B cell (primary cell): Measurements from ENCODE around the gene RNF213. TPM values are rescaled to one million over a fixed set of nuclear protein-coding genes. Genes with fewer than 3 reads are reported as not detected.

Experiments
- ATAC-seq: fragments of 200-7000 bp; cut with Tn5 transposase; one replicate; pipeline ENCODE4 v1.10.0; 2021; ENCODE audit warnings: low read depth, mild to moderate bottlenecking, moderate number of reproducible peaks, moderate library complexity
- CTCF ChIA-PET: fragments of 350-600 bp; sonication (Branson Sonifier 250); formaldehyde crosslinking; loops from one replicate; lab custom pipeline; 2021; ENCODE audit warnings: antibody characterized with exemption, inconsistent platforms; lab: Charles Lee
- POLR2A ChIA-PET: fragments of 350-600 bp; sonication (Branson Sonifier 250); formaldehyde crosslinking; loops from one replicate; lab custom pipeline; 2021; ENCODE audit warnings: antibody characterized with exemption; lab: Charles Lee
- DNase-seq: peaks from one replicate; pipeline ENCODE4 v3.0.0; 2013
- H2AFZ ChIP-seq: 2 replicates; pipeline ENCODE4 v1.6.1; 2012; ENCODE audit warnings: mild to moderate bottlenecking, low read depth, low read length; ENCODE audit not compliant: insufficient read depth, poor library complexity, severe bottlenecking
- H3K27ac ChIP-seq, 2 donors: 1 replicate in 1 of 2; 2 replicates in 1 of 2; pipeline ENCODE4 v1.5.1; 2012 to 2013; ENCODE audit warnings: low read length in 2 of 2, mild to moderate bottlenecking in 2 of 2, moderate library complexity in 1 of 2
- H3K27me3 ChIP-seq, 4 experiments: fragments of 200-600 bp in 1 of 4; sonication (generic) in 1 of 4; replicated peaks in 1 of 4; 1 replicate in 2 of 4; 2 replicates in 2 of 4; pipeline versions ENCODE4 v1.6.1 to v1.7.0; 2013 to 2016; ENCODE audit warnings: low read length in 3 of 4, mild to moderate bottlenecking in 2 of 4, mixed read lengths in 1 of 4, moderate library complexity in 1 of 4; ENCODE audit not compliant: insufficient read depth in 4 of 4, control insufficient read depth in 3 of 4; ENCODE audit errors: control extremely low read depth in 1 of 4
- H3K36me3 ChIP-seq, 2 experiments: replicated peaks in 1 of 2; 1 replicate in 1 of 2; 2 replicates in 1 of 2; pipeline versions ENCODE4 v1.6.1 to v1.7.1; 2013; ENCODE audit warnings: low read length in 1 of 2; ENCODE audit not compliant: insufficient read depth in 2 of 2, control insufficient read depth in 1 of 2; ENCODE audit errors: control extremely low read depth in 1 of 2, extremely low read depth in 1 of 2
- H3K4me1 ChIP-seq, 2 donors: fragments of 200-600 bp in 1 of 2; sonication (generic) in 1 of 2; 1 replicate in 1 of 2; 2 replicates in 1 of 2; pipeline versions ENCODE4 v1.5.1 to v1.6.1; 2013 to 2017; ENCODE audit warnings: low read length in 2 of 2; ENCODE audit not compliant: control insufficient read depth in 2 of 2, insufficient read depth in 2 of 2
- H3K4me2 ChIP-seq: replicated peaks from 2 replicates; pipeline ENCODE3; 2012; ENCODE audit warnings: mild to moderate bottlenecking, low read depth, low read length; ENCODE audit not compliant: poor library complexity, severe bottlenecking
- H3K4me3 ChIP-seq, 5 experiments: fragments of 200-600 bp in 1 of 5; sonication (generic) in 1 of 5; 1 replicate in 3 of 5; 2 replicates in 2 of 5; pipeline versions ENCODE4 v1.5.1 to v1.7.0; 2011 to 2016; ENCODE audit warnings: low read length in 4 of 5, mild to moderate bottlenecking in 4 of 5, low read depth in 2 of 5, control low read depth in 1 of 5, moderate library complexity in 1 of 5; ENCODE audit not compliant: insufficient read depth in 1 of 5; ENCODE audit errors: control extremely low read depth in 1 of 5, extremely low read depth in 1 of 5
- H3K79me2 ChIP-seq: fragments of 200-600 bp; sonication (generic); one replicate; pipeline ENCODE4 v1.6.0; 2016; ENCODE audit warnings: low read length; ENCODE audit not compliant: control insufficient read depth, insufficient read depth
- H3K9ac ChIP-seq: fragments of 200-600 bp; sonication (generic); 2 replicates; pipeline ENCODE4 v1.6.1; 2017; ENCODE audit warnings: mild to moderate bottlenecking, low read length, moderate library complexity
- H3K9me3 ChIP-seq, 3 donors: one replicate each; pipeline versions ENCODE4 v1.6.1 to v1.7.1; 2013; ENCODE audit warnings: low read length in 2 of 3; ENCODE audit not compliant: control insufficient read depth in 2 of 3, insufficient read depth in 1 of 3; ENCODE audit errors: control extremely low read depth in 1 of 3
- H4K20me1 ChIP-seq: 2 replicates; pipeline ENCODE4 v1.6.0; 2012; ENCODE audit warnings: mild to moderate bottlenecking, low read length; ENCODE audit not compliant: insufficient read depth, control insufficient read depth, poor library complexity, severe bottlenecking
- H3K27ac Mint-ChIP-seq: one replicate; pipeline ENCODE4 v1.8.0; 2021; ENCODE audit warnings: mixed read lengths
- H3K27me3 Mint-ChIP-seq: one replicate; pipeline ENCODE4 v1.8.0; 2021; ENCODE audit warnings: mixed read lengths
- H3K4me1 Mint-ChIP-seq: one replicate; pipeline ENCODE4 v1.8.0; 2021; ENCODE audit warnings: mixed read lengths
- H3K4me3 Mint-ChIP-seq: one replicate; pipeline ENCODE4 v1.8.0; 2021; ENCODE audit warnings: mixed read lengths
- H3K9me3 Mint-ChIP-seq: one replicate; pipeline ENCODE4 v1.8.0; 2022; ENCODE audit warnings: mixed read lengths; ENCODE audit not compliant: insufficient read depth
- EZH2 ChIP-seq: IDR thresholded peaks from 2 replicates; pipeline ENCODE4 v1.6.1; 2012; ENCODE audit warnings: borderline replicate concordance, low read depth, mild to moderate bottlenecking, moderate library complexity, low read length; ENCODE audit not compliant: insufficient read depth, poor library complexity, severe bottlenecking
- WGBS: methylation state at CpG from one replicate; pipeline ENCODE4 v1.1.5; 2013; ENCODE audit warnings: missing lambda C conversion rate; ENCODE audit not compliant: insufficient coverage; 5-methylcytosine and 5-hydroxymethylcytosine counted together
- intact Hi-C: fragments of 100-400 bp; cut with micrococcal nuclease; formaldehyde crosslinking; loops from one replicate; pipeline ENCODE4 v1.10.0; 2022
- polyA plus RNA-seq: library from polyadenylated mRNA; depleted of rRNA; stranded (reverse); fragments of >200 nt; gene quantifications from 2 replicates; pipeline ENCODE4 v1.2.3, GENCODE V29; 2012
- total RNA-seq, 2 donors: library from RNA; stranded (reverse); fragments of 120-200 nt in 1 of 2; gene quantifications; 1 replicate in 1 of 2; 2 replicates in 1 of 2; pipeline versions ENCODE4 v1.2.3 to v1.2.4, GENCODE V29; 2013 to 2022
- TF ChIP-seq, protein P1 (sequence below): fragments of 200-600 bp; IDR thresholded peaks from one replicate; pipeline ENCODE4 v1.8.0; 2022; ENCODE audit warnings: antibody characterized with exemption, mild to moderate bottlenecking

Gene RNF213
- total and polyA plus RNA-seq, 2 donors (not counting 1 experiment from before 2014, with no cell fraction given): 121 to 287 TPM

DNA sequence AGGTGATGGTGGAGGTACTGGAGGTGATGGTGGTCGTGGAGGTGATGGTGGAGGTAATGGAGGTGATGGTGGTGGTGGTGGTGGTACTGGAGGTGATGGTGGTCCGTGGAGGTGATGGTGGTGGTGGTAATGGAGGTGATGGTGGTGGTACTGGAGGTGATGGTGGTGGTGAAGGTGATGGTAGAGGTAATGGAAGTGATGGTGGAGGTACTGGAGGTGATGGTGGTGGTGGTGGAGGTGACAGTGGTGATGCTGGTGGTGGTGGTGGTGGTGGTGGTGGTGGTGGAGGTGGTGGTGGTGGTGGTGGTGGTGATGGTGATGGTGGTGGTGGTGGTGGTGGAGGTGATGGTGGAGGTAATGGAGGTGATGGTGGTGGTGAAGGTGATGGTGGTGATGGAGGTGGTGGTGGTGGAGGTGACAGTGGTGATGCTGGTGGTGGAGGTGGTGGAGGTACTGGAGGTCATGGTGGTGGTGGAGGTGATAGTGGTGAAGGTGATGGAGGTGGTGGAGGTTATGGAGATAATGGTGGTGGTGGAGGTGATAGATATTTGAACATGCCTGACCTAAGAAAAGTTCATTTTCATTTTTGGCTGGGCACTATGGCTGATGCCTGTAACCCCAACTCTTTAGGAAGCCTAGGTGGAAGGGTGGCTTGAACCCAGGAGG is 55.0 kb downstream of the RNF213 start:
- Histone ChIP-seq H3K79me2 (peaks cover 39% of the 10 kb centered on the region), H3K9ac (no peak overlapping the region), H3K27me3 (no peaks in the 10 kb centered on the region), H4K20me1 (peaks cover 51% of the 10 kb centered on the region), H3K27ac (no peak overlapping the region), H3K36me3 (peaks cover 9 to 66% of the 10 kb centered on the region in 2 experiments), H3K4me3 (no peak overlapping the region), H3K9me3 (no peaks in the 10 kb centered on the region), H3K4me1 (no peaks in the 10 kb centered on the region), H3K4me2 (no peak overlapping the region), H2AFZ (no peak overlapping the region)
- TF ChIP-seq, protein P1, sequence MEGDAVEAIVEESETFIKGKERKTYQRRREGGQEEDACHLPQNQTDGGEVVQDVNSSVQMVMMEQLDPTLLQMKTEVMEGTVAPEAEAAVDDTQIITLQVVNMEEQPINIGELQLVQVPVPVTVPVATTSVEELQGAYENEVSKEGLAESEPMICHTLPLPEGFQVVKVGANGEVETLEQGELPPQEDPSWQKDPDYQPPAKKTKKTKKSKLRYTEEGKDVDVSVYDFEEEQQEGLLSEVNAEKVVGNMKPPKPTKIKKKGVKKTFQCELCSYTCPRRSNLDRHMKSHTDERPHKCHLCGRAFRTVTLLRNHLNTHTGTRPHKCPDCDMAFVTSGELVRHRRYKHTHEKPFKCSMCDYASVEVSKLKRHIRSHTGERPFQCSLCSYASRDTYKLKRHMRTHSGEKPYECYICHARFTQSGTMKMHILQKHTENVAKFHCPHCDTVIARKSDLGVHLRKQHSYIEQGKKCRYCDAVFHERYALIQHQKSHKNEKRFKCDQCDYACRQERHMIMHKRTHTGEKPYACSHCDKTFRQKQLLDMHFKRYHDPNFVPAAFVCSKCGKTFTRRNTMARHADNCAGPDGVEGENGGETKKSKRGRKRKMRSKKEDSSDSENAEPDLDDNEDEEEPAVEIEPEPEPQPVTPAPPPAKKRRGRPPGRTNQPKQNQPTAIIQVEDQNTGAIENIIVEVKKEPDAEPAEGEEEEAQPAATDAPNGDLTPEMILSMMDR: no peak
- no peak for TF ChIP-seq EZH2
- ChIA-PET POLR2A (no interaction called here), CTCF (no interaction called here)
- H3K4me1 Mint-ChIP-seq: no peaks in the 10 kb centered on the region
- H3K4me3 Mint-ChIP-seq: no peak overlapping the region
- H3K27ac Mint-ChIP-seq: no peak overlapping the region
- intact Hi-C loops: no loop called here
- H3K9me3 Mint-ChIP-seq: no peaks in the 10 kb centered on the region
- no peaks in the 10 kb centered on the region for H3K27me3 Mint-ChIP-seq
- ATAC-seq (no peak), DNase-seq (no peak)
- 100% methylated on average over 1 of the region's 2 CpGs for WGBS

DNA sequence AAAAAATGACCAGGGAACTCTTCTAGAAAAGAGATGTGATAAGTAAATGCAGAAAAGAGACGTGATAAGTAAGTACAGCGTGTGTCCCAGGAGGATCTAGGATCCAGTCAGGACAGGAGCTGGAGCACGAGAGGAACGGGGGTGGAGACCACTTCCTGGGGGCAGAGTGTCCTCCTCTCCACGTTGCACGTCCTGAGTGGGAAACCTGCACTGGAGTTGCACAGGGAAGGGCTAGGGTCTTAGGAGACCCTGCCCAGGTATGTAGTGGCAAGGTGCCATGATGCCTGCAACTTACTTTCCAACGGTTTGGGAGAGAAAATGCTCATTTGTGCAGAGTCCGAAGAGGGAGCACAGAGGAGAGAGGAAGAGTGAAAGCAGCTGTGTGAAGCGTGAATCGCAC is 55.8 kb downstream of the RNF213 start:
- H3K27ac ChIP-seq: no peak overlapping the region
- H2AFZ ChIP-seq: no peak overlapping the region
- Mint-ChIP-seq H3K27ac (no peak overlapping the region), H3K4me1 (no peaks in the 10 kb centered on the region), H3K27me3 (no peaks in the 10 kb centered on the region), H3K9me3 (peaks cover 1% of the 10 kb centered on the region), H3K4me3 (no peak overlapping the region)
- TF ChIP-seq, protein P1: no peak
- no peak for TF ChIP-seq EZH2
- no peaks in the 10 kb centered on the region for H3K27me3 ChIP-seq
- peaks cover 32% of the 10 kb centered on the region for H3K79me2 ChIP-seq
- H3K4me3 ChIP-seq: no peak overlapping the region
- intact Hi-C loops: no loop called here
- ChIA-PET POLR2A (no interaction called here), CTCF (no interaction called here)
- H3K4me1 ChIP-seq: no peaks in the 10 kb centered on the region
- H4K20me1 ChIP-seq: peaks cover 46% of the 10 kb centered on the region
- H3K9me3 ChIP-seq: no peaks in the 10 kb centered on the region
- ATAC-seq: no peak
- H3K36me3 ChIP-seq: peaks cover 7 to 67% of the 10 kb centered on the region in 2 experiments
- no peak overlapping the region for H3K9ac ChIP-seq
- no peak overlapping the region for H3K4me2 ChIP-seq
- no peak for DNase-seq
- 71% methylated on average over 9 of the region's 10 CpGs for WGBS
